HepG2 (cell line): ENCODE data around the gene DAB2IP. TPM values are rescaled to one million over a fixed set of nuclear protein-coding genes. Genes with fewer than 3 reads are reported as not detected.

Experiments used
- ATAC-seq: fragments of 200-7000 bp; cut with Tn5 transposase; 3 replicates; pipeline ENCODE4 v1.9.1; 2020; ENCODE audit warnings: mild to moderate bottlenecking, moderate library complexity
- BruUV-seq: library from RNA; stranded (reverse); fragments of 400-500 nt; replicated peaks from 2 replicates; lab custom pipeline; 2021; lab: Mats Ljungman, UMichigan
- CTCF ChIA-PET: fragments of 300-600 bp; formaldehyde crosslinking; extraction: SDS; loops from one replicate; lab custom pipeline; 2021; ENCODE audit warnings: low total read pairs, inconsistent platforms, low intra/inter-chr PET ratio; lab: Yijun Ruan, JAX
- POLR2A ChIA-PET: fragments of 350-600 bp; sonication (Branson Sonifier 250); formaldehyde crosslinking; loops from one replicate; lab custom pipeline; 2020; ENCODE audit warnings: antibody characterized with exemption, inconsistent platforms; lab: Yijun Ruan, JAX
- DNase-seq: peaks from one replicate; pipeline ENCODE4 v3.0.0-alpha.2; 2015; ENCODE audit warnings: low spot score
- FAIRE-seq: peaks from 3 replicates; lab custom pipeline; 2011; peaks lifted over from hg19 to GRCh38; lab: Jason Lieb, UNC
- H2AFZ ChIP-seq: one replicate; pipeline ENCODE4 v1.6.1; 2011; ENCODE audit warnings: low read length, inconsistent platforms
- H3K27ac ChIP-seq: fragments of 300-600 bp; 3 replicates; pipeline ENCODE4 v1.8.0; 2011; ENCODE audit warnings: mixed run types, mild to moderate bottlenecking, mixed read lengths, low read length, inconsistent platforms; ENCODE audit not compliant: insufficient read depth; ENCODE audit errors: extremely low read length
- H3K27me3 ChIP-seq, 2 experiments: fragments of 200-600 bp in 1 of 2; 2 replicates in 1 of 2; 3 replicates in 1 of 2; pipeline versions ENCODE4 v1.6.0 to v1.8.0; 2011; ENCODE audit warnings: low read length in 2 of 2, mild to moderate bottlenecking in 2 of 2, moderate library complexity in 2 of 2, inconsistent platforms in 1 of 2; ENCODE audit not compliant: insufficient read depth in 2 of 2, control insufficient read depth in 1 of 2
- H3K36me3 ChIP-seq, 2 experiments: fragments of 200-600 bp in 1 of 2; replicated peaks in 1 of 2; 2 replicates in 1 of 2; 3 replicates in 1 of 2; pipeline versions ENCODE4 v1.5.1 to v1.8.0; 2011; ENCODE audit warnings: low read length in 2 of 2, inconsistent platforms in 1 of 2; ENCODE audit not compliant: insufficient read depth in 2 of 2, control insufficient read depth in 1 of 2
- H3K4me1 ChIP-seq: 2 replicates; pipeline ENCODE4 v1.5.1; 2012; ENCODE audit warnings: low read length, inconsistent platforms; ENCODE audit not compliant: insufficient read depth
- H3K4me2 ChIP-seq: 2 replicates; pipeline ENCODE4 v1.6.0; 2011; ENCODE audit warnings: low read depth, low read length, inconsistent platforms
- H3K4me3 ChIP-seq, 3 experiments: fragments of 200-600 bp in 1 of 3; sonication (generic), shearing (Covaris generic) in 1 of 3; replicated peaks in 1 of 3; 2 replicates each; pipeline ENCODE4 v1.5.1; 2011 to 2016; ENCODE audit warnings: low read length in 3 of 3, inconsistent platforms in 2 of 3, low read depth in 2 of 3, mild to moderate bottlenecking in 2 of 3, control low read depth in 1 of 3, mixed read lengths in 1 of 3; ENCODE audit not compliant: insufficient read depth in 1 of 3
- H3K79me2 ChIP-seq: one replicate; pipeline ENCODE4 v1.6.1; 2011; ENCODE audit warnings: low read length, inconsistent platforms; ENCODE audit not compliant: insufficient read depth
- H3K9ac ChIP-seq: 2 replicates; pipeline ENCODE4 v1.6.0; 2011; ENCODE audit warnings: mild to moderate bottlenecking, low read depth, low read length, inconsistent platforms; ENCODE audit not compliant: insufficient read depth
- H3K9me3 ChIP-seq: 2 replicates; pipeline ENCODE4 v1.5.1; 2012; ENCODE audit warnings: mild to moderate bottlenecking, low read length
- H4K20me1 ChIP-seq: 2 replicates; pipeline ENCODE4 v1.6.0; 2011; ENCODE audit warnings: inconsistent platforms, mild to moderate bottlenecking, low read length, moderate library complexity; ENCODE audit not compliant: insufficient read depth
- NFE2L2 ChIP-seq: fragments of 150-350 bp; IDR thresholded peaks from 2 replicates; pipeline ENCODE4 v1.6.1; 2014; ENCODE audit warnings: low read length
- TRIM22 ChIP-seq: fragments of 450-650 bp; IDR thresholded peaks from 2 replicates; pipeline ENCODE4 v1.6.1; 2017
- USF2 ChIP-seq, 2 experiments: sonication (generic) in 1 of 2; formaldehyde crosslinking in 1 of 2; IDR thresholded peaks; 2 replicates each; pipeline versions ENCODE4 v1.5.1 to v1.6.1; 2011 to 2020; ENCODE audit warnings: borderline replicate concordance in 1 of 2, low read depth in 1 of 2, low read length in 1 of 2, mild to moderate bottlenecking in 1 of 2, missing genetic modification reagents in 1 of 2, moderate library complexity in 1 of 2
- ZNF207 ChIP-seq: fragments of 450-650 bp; IDR thresholded peaks from 2 replicates; pipeline ENCODE4 v1.6.1; 2016; ENCODE audit warnings: antibody characterized with exemption, borderline replicate concordance
- ZNF616 ChIP-seq: sonication (generic); formaldehyde crosslinking; IDR thresholded peaks from 2 replicates; pipeline ENCODE4 v1.5.0; 2020; ENCODE audit warnings: low read depth, mild to moderate bottlenecking, missing genetic modification reagents
- ZNF766 ChIP-seq: sonication (generic); formaldehyde crosslinking; IDR thresholded peaks from 2 replicates; pipeline ENCODE4 v1.5.0; 2020; ENCODE audit warnings: missing genetic modification reagents, borderline replicate concordance
- WGBS: methylation state at CpG from one replicate; pipeline ENCODE4 v1.1.6; 2017; ENCODE audit warnings: low lambda C conversion rate; 5-methylcytosine and 5-hydroxymethylcytosine counted together
- in situ Hi-C: cut with HindIII; loops from 2 replicates; pipeline ENCODE4 v1.10.0; 2017; ENCODE audit warnings: low pct_unique_long_range_greater_than_20kb; ENCODE audit not compliant: extremely low pct_ligation_motif_present
- intact Hi-C: fragments of 100-400 bp; cut with micrococcal nuclease; formaldehyde crosslinking; loops from one replicate; pipeline ENCODE4 v1.10.0; 2022; ENCODE audit not compliant: unreplicated experiment
- polyA plus RNA-seq, 8 experiments: library from polyadenylated mRNA; depleted of rRNA in 3 of 8; stranded (reverse) in 7 of 8; unstranded in 1 of 8; fragments of >200 nt; fragmentation: Illumina TruSeq in 4 of 8; extraction: Trizol in 4 of 8; gene quantifications; 2 replicates each; pipeline versions ENCODE4 v1.2.1 to v1.2.3, GENCODE V29; 2011 to 2016; ENCODE audit warnings: low read depth in 4 of 8, missing spikeins in 1 of 8, mixed read lengths in 1 of 8; ENCODE audit not compliant: insufficient read depth in 1 of 8
- total RNA-seq, 5 experiments: library from RNA; depleted of rRNA; stranded (reverse); fragments of >200 nt; fragmentation: Illumina TruSeq; extraction: Trizol; gene quantifications; 2 replicates each; pipeline ENCODE4 v1.2.3, GENCODE V29; 2016; ENCODE audit warnings: low read depth in 1 of 5
- TF ChIP-seq, protein P1 (sequence below): fragments of 450-650 bp; IDR thresholded peaks from 2 replicates; pipeline ENCODE4 v1.6.1; 2016
- TF ChIP-seq, protein P2 (sequence below): sonication (generic); formaldehyde crosslinking; IDR thresholded peaks from 2 replicates; pipeline ENCODE4 v1.4.0; 2020; ENCODE audit warnings: missing genetic modification reagents
- TF ChIP-seq, protein P3 (sequence below): sonication (generic); formaldehyde crosslinking; IDR thresholded peaks from 2 replicates; pipeline ENCODE4 v1.4.0; 2020; ENCODE audit warnings: mild to moderate bottlenecking, low read depth, missing genetic modification reagents

Gene DAB2IP
- total and polyA plus RNA-seq, 2 of the 13 experiments (the other 11 are each of a cell fraction or from before 2014, with no cell fraction given), result 25.3 to 37.9 TPM

DNA sequence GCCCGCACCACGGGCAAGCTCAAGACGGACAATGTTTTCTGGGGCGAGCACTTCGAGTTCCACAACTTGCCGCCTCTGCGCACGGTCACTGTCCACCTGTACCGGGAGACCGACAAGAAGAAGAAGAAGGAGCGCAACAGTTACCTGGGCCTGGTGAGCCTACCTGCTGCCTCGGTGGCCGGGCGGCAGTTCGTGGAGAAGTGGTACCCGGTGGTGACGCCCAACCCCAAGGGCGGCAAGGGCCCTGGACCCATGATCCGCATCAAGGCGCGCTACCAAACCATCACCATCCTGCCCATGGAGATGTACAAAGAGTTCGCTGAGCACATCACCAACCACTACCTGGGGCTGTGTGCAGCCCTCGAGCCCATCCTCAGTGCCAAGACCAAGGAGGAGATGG, 108.6 kb downstream of the DAB2IP start (continued):
- TF ChIP-seq, protein P1, sequence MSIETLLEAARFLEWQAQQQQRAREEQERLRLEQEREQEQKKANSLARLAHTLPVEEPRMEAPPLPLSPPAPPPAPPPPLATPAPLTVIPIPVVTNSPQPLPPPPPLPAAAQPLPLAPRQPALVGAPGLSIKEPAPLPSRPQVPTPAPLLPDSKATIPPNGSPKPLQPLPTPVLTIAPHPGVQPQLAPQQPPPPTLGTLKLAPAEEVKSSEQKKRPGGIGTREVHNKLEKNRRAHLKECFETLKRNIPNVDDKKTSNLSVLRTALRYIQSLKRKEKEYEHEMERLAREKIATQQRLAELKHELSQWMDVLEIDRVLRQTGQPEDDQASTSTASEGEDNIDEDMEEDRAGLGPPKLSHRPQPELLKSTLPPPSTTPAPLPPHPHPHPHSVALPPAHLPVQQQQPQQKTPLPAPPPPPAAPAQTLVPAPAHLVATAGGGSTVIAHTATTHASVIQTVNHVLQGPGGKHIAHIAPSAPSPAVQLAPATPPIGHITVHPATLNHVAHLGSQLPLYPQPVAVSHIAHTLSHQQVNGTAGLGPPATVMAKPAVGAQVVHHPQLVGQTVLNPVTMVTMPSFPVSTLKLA, result no peak
- no peak for TF ChIP-seq ZNF207
- TF ChIP-seq NFE2L2, result no peak
- no peak for TF ChIP-seq TRIM22
- TF ChIP-seq, protein P2, sequence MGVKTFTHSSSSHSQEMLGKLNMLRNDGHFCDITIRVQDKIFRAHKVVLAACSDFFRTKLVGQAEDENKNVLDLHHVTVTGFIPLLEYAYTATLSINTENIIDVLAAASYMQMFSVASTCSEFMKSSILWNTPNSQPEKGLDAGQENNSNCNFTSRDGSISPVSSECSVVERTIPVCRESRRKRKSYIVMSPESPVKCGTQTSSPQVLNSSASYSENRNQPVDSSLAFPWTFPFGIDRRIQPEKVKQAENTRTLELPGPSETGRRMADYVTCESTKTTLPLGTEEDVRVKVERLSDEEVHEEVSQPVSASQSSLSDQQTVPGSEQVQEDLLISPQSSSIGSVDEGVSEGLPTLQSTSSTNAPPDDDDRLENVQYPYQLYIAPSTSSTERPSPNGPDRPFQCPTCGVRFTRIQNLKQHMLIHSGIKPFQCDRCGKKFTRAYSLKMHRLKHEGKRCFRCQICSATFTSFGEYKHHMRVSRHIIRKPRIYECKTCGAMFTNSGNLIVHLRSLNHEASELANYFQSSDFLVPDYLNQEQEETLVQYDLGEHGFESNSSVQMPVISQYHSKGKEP, result no peak
- TF ChIP-seq ZNF616 (CRISPR knock-in tag), result no peak
- TF ChIP-seq ZNF766, result no peak

- no TSS peak for BruUV-seq
- no peaks in the 10 kb centered on the region for H3K27me3 ChIP-seq
- no peak overlapping the region for H2AFZ ChIP-seq
- intact Hi-C loops (no loop called here), in situ Hi-C loops (no loop called here)
- H3K4me1 ChIP-seq, result peaks cover 21% of the 10 kb centered on the region
- FAIRE-seq, result no peak
- DNase-seq, result no peak
- H3K79me2 ChIP-seq, result peaks cover 3% of the 10 kb centered on the region
- H3K4me3 ChIP-seq, result no peak overlapping the region
- POLR2A ChIA-PET, result interaction anchor here (1.0 kb wide), 1 partner anchor 9 kb away, joined by 4 read pairs; no protein-coding TSS in a partner anchor
- H3K36me3 ChIP-seq, result peaks cover 38 to 83% of the 10 kb centered on the region in 2 experiments
- H3K4me2 ChIP-seq, result no peak overlapping the region
- H4K20me1 ChIP-seq, result no peaks in the 10 kb centered on the region
- no peak for ATAC-seq
- H3K9ac ChIP-seq, result no peak overlapping the region
- 94% methylated on average over 4 of the region's 10 CpGs for WGBS
- TF ChIP-seq USF2 (IDR thresholded peaks at IDR 0.05; ENCODE audit: low read depth, low read length) (no peak), USF2 (CRISPR knock-in tag; IDR thresholded peaks at IDR 0.05; ENCODE audit: borderline replicate concordance) (no peak)
- TF ChIP-seq, protein P3, sequence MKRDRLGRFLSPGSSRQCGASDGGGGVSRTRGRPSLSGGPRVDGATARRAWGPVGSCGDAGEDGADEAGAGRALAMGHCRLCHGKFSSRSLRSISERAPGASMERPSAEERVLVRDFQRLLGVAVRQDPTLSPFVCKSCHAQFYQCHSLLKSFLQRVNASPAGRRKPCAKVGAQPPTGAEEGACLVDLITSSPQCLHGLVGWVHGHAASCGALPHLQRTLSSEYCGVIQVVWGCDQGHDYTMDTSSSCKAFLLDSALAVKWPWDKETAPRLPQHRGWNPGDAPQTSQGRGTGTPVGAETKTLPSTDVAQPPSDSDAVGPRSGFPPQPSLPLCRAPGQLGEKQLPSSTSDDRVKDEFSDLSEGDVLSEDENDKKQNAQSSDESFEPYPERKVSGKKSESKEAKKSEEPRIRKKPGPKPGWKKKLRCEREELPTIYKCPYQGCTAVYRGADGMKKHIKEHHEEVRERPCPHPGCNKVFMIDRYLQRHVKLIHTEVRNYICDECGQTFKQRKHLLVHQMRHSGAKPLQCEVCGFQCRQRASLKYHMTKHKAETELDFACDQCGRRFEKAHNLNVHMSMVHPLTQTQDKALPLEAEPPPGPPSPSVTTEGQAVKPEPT (CRISPR knock-in tag), result no peak
- no peaks in the 10 kb centered on the region for H3K9me3 ChIP-seq
- CTCF ChIA-PET, result no interaction called here
- H3K27ac ChIP-seq, result no peak overlapping the region
Observed at GRCh38 chr9:121760571-121760970, 109.1 kb downstream of the DAB2IP start.
